ENCODE results near the gene BRSK2. TPM values are rescaled to one million over a fixed set of nuclear protein-coding genes. Genes with fewer than 3 reads are reported as not detected.

The BRSK2 gene
- total RNA-seq, 1 donor from 2014 or later: 1.7 TPM

- peaks cover 23% of the 10 kb centered on the region for H3K4me1 Mint-ChIP-seq (ENCODE audit: unreplicated experiment)
- no peak for DNase-seq (ENCODE audit: extremely low spot score, unreplicated experiment)
- H3K27ac Mint-ChIP-seq (ENCODE audit: unreplicated experiment): no peak overlapping the region
- TF ChIP-seq, protein P1, sequence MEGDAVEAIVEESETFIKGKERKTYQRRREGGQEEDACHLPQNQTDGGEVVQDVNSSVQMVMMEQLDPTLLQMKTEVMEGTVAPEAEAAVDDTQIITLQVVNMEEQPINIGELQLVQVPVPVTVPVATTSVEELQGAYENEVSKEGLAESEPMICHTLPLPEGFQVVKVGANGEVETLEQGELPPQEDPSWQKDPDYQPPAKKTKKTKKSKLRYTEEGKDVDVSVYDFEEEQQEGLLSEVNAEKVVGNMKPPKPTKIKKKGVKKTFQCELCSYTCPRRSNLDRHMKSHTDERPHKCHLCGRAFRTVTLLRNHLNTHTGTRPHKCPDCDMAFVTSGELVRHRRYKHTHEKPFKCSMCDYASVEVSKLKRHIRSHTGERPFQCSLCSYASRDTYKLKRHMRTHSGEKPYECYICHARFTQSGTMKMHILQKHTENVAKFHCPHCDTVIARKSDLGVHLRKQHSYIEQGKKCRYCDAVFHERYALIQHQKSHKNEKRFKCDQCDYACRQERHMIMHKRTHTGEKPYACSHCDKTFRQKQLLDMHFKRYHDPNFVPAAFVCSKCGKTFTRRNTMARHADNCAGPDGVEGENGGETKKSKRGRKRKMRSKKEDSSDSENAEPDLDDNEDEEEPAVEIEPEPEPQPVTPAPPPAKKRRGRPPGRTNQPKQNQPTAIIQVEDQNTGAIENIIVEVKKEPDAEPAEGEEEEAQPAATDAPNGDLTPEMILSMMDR (IDR thresholded peaks at IDR 0.05): no peak
- peaks cover 6% of the 10 kb centered on the region for H3K9me3 Mint-ChIP-seq (ENCODE audit: unreplicated experiment)
- no peak overlapping the region for H3K4me3 Mint-ChIP-seq (ENCODE audit: unreplicated experiment)
- H3K27me3 Mint-ChIP-seq (ENCODE audit: unreplicated experiment): no peaks in the 10 kb centered on the region
- peaks cover 10% of the 10 kb centered on the region for H3K36me3 Mint-ChIP-seq (ENCODE audit: unreplicated experiment)
Observed at GRCh38 chr11:1499261-1499890, 109.6 kb downstream of the BRSK2 start.

- Mint-ChIP-seq H3K9me3 (ENCODE audit: unreplicated experiment) (peaks cover 6% of the 10 kb centered on the region), H3K27me3 (ENCODE audit: unreplicated experiment) (no peaks in the 10 kb centered on the region), H3K4me1 (ENCODE audit: unreplicated experiment) (peaks cover 23% of the 10 kb centered on the region), H3K36me3 (ENCODE audit: unreplicated experiment) (peaks cover 10% of the 10 kb centered on the region), H3K4me3 (ENCODE audit: unreplicated experiment) (no peak overlapping the region), H3K27ac (ENCODE audit: unreplicated experiment) (no peak overlapping the region)
- DNase-seq (ENCODE audit: extremely low spot score, unreplicated experiment): no peak
- TF ChIP-seq, protein P1 (IDR thresholded peaks at IDR 0.05): no peak
Observed at GRCh38 chr11:1499899-1500298, 110.2 kb downstream of the BRSK2 start.

GRCh38 chr11:1500466-1501420 lies 111.0 kb downstream of the BRSK2 start:
- TF ChIP-seq, protein P1 (IDR thresholded peaks at IDR 0.05): no peak

GRCh38 chr11:1501421-1502167 lies 111.9 kb downstream of the BRSK2 start:
- no peaks in the 10 kb centered on the region for H3K9me3 Mint-ChIP-seq (ENCODE audit: unreplicated experiment)
- TF ChIP-seq, protein P1 (IDR thresholded peaks at IDR 0.05): no peak
- H3K36me3 Mint-ChIP-seq (ENCODE audit: unreplicated experiment): peaks cover 6% of the 10 kb centered on the region
- no peak overlapping the region for H3K4me3 Mint-ChIP-seq (ENCODE audit: unreplicated experiment)
- no peak overlapping the region for H3K27ac Mint-ChIP-seq (ENCODE audit: unreplicated experiment)
- peaks cover 27% of the 10 kb centered on the region for H3K4me1 Mint-ChIP-seq (ENCODE audit: unreplicated experiment)
- DNase-seq (ENCODE audit: extremely low spot score, unreplicated experiment): no peak
- no peaks in the 10 kb centered on the region for H3K27me3 Mint-ChIP-seq (ENCODE audit: unreplicated experiment)

More at GRCh38 chr11:1500466-1501420, 111.0 kb downstream of the BRSK2 start:
- Mint-ChIP-seq H3K27me3 (ENCODE audit: unreplicated experiment) (no peaks in the 10 kb centered on the region), H3K27ac (ENCODE audit: unreplicated experiment) (no peak overlapping the region), H3K9me3 (ENCODE audit: unreplicated experiment) (peaks cover 3% of the 10 kb centered on the region), H3K4me1 (ENCODE audit: unreplicated experiment) (peaks cover 23% of the 10 kb centered on the region), H3K36me3 (ENCODE audit: unreplicated experiment) (peaks cover 7% of the 10 kb centered on the region), H3K4me3 (ENCODE audit: unreplicated experiment) (no peak overlapping the region)
- DNase-seq (ENCODE audit: extremely low spot score, unreplicated experiment): no peak

Data from osteocyte (in vitro differentiated cells).